Smooth muscle cell (in vitro differentiated cells): ENCODE results near the gene UQCC3. TPM values are rescaled to one million over a fixed set of nuclear protein-coding genes. Genes with fewer than 3 reads are reported as not detected.
A peak's percentile ranks its signal among the peaks of the same experiment; 100 is the strongest.

Experiments used
- DNase-seq: peaks from one replicate; lab custom pipeline; 2025; ENCODE audit not compliant: unreplicated experiment; lab: John Stamatoyannopoulos, UW
- H2AFZ ChIP-seq: fragments of 200-600 bp; sonication (generic); 2 replicates; pipeline ENCODE4 v1.6.0; 2016; ENCODE audit warnings: antibody characterized with exemption, low read depth, mild to moderate bottlenecking
- H3F3A ChIP-seq: fragments of 200-600 bp; sonication (generic); 2 replicates; pipeline ENCODE4 v1.6.0; 2017; ENCODE audit warnings: antibody characterized with exemption, low read depth
- H3K27ac ChIP-seq: fragments of 200-600 bp; sonication (generic); 2 replicates; pipeline ENCODE4 v1.5.1; 2016; ENCODE audit warnings: low read depth, mild to moderate bottlenecking
- H3K27me3 ChIP-seq: fragments of 200-600 bp; sonication (generic); 2 replicates; pipeline ENCODE4 v1.6.1; 2016; ENCODE audit warnings: low read depth, mild to moderate bottlenecking
- H3K36me3 ChIP-seq: fragments of 200-600 bp; sonication (generic); 2 replicates; pipeline ENCODE4 v1.5.1; 2016; ENCODE audit warnings: low read depth
- H3K4me1 ChIP-seq: fragments of 200-600 bp; sonication (generic); 2 replicates; pipeline ENCODE4 v1.5.1; 2016; ENCODE audit warnings: low read depth
- H3K4me2 ChIP-seq: fragments of 200-600 bp; sonication (generic); 2 replicates; pipeline ENCODE4 v1.6.0; 2016; ENCODE audit warnings: mild to moderate bottlenecking
- H3K4me3 ChIP-seq: fragments of 200-600 bp; sonication (generic); 2 replicates; pipeline ENCODE4 v1.5.1; 2016; ENCODE audit warnings: mild to moderate bottlenecking
- H3K79me2 ChIP-seq: fragments of 200-600 bp; sonication (generic); 2 replicates; pipeline ENCODE4 v1.6.0; 2016; ENCODE audit warnings: low read depth, mild to moderate bottlenecking
- H3K9ac ChIP-seq: fragments of 200-600 bp; sonication (generic); 2 replicates; pipeline ENCODE4 v1.6.0; 2016; ENCODE audit warnings: low read depth
- H3K9me3 ChIP-seq: fragments of 200-600 bp; sonication (generic); replicated peaks from 2 replicates; pipeline ENCODE4 v1.5.1; 2016; ENCODE audit warnings: low read depth
- H4K20me1 ChIP-seq: fragments of 200-600 bp; sonication (generic); 2 replicates; pipeline ENCODE4 v1.6.0; 2016; ENCODE audit warnings: low read depth
- WGBS: methylation state at CpG from one replicate; pipeline ENCODE4 v1.1.7; 2016; ENCODE audit warnings: low lambda C conversion rate; 5-methylcytosine and 5-hydroxymethylcytosine counted together
- polyA plus RNA-seq: library from polyadenylated mRNA; unstranded; fragments of >200 nt; fragmentation: Nextera tagmentation; extraction: Ambion mirVana; gene quantifications from 2 replicates; pipeline ENCODE4 v1.2.1, GENCODE V29; 2016
- total RNA-seq: library from RNA; depleted of rRNA; stranded (reverse); fragments of >200 nt; gene quantifications from 2 replicates; pipeline ENCODE4 v1.2.3, GENCODE V29; 2014
- TF ChIP-seq, protein P1 (sequence below): fragments of 200-600 bp; sonication (generic); IDR thresholded peaks from 2 replicates; pipeline ENCODE4 v1.5.1; 2017; ENCODE audit warnings: borderline replicate concordance, mild to moderate bottlenecking, antibody characterized with exemption; ENCODE audit not compliant: insufficient read depth, poor library complexity, severe bottlenecking

UQCC3 gene
- total and polyA plus RNA-seq, 2 experiments from 2014 or later = 7.7 to 14.4 TPM

DNA sequence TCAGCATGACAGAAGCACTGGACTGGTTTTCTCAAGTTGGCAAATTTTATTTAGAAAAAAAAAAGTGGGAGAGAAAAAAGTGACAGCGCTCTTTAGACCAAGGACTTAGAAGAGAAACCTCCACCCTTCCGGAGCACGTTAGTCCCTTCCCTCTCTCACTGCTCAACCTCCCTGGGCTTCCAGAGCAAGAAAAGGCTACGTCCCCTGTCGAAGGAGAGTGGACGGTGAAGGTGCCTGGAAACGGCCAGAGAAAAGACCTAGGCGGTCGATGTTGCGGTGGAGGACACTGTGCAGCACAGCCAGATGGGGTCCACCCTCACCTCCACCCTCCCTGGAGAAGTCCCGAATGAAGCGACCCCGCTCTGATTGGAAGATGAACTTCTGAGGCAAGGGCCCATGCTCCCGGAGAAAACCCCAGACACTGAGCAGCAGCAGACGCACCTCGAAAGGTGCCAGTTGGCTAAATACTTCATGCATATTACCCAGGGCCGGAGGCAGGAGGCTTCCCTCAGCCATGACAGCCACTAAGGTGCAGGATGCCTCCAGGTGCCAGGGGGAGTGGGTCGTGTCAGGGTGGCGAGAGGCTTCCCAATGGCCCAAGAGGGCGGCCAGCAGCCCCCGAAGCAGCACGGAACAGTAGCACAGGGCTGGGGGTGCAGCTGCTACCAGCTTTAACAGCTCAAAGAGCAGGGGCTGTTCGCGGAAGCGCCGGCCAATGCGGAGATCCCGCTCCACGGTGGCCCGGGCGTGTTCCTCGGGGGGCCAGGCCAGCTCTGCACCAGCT, 24.5 kb upstream of the UQCC3 start:
- peak overlapping the region; percentile 2 for H3K4me3 ChIP-seq
- peak overlapping the region; percentile 67 for H3K4me2 ChIP-seq
- H3K36me3 ChIP-seq = no peaks in the 10 kb centered on the region
- TF ChIP-seq, protein P1, sequence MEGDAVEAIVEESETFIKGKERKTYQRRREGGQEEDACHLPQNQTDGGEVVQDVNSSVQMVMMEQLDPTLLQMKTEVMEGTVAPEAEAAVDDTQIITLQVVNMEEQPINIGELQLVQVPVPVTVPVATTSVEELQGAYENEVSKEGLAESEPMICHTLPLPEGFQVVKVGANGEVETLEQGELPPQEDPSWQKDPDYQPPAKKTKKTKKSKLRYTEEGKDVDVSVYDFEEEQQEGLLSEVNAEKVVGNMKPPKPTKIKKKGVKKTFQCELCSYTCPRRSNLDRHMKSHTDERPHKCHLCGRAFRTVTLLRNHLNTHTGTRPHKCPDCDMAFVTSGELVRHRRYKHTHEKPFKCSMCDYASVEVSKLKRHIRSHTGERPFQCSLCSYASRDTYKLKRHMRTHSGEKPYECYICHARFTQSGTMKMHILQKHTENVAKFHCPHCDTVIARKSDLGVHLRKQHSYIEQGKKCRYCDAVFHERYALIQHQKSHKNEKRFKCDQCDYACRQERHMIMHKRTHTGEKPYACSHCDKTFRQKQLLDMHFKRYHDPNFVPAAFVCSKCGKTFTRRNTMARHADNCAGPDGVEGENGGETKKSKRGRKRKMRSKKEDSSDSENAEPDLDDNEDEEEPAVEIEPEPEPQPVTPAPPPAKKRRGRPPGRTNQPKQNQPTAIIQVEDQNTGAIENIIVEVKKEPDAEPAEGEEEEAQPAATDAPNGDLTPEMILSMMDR = no peak
- no peaks in the 10 kb centered on the region for H3K9me3 ChIP-seq
- H3K27me3 ChIP-seq = no peaks in the 10 kb centered on the region
- H3K9ac ChIP-seq = no peak overlapping the region
- H4K20me1 ChIP-seq = peaks cover 6% of the 10 kb centered on the region
- H3K4me1 ChIP-seq = no peaks in the 10 kb centered on the region
- WGBS = 76% methylated on average over 32 of the region's 32 CpGs
- DNase-seq = no peak
- peaks cover 51% of the 10 kb centered on the region for H3K79me2 ChIP-seq
- H3F3A ChIP-seq = peaks cover 3% of the 10 kb centered on the region
- H2AFZ ChIP-seq = no peak overlapping the region
- peak overlapping the region; percentile 54 for H3K27ac ChIP-seq

DNA sequence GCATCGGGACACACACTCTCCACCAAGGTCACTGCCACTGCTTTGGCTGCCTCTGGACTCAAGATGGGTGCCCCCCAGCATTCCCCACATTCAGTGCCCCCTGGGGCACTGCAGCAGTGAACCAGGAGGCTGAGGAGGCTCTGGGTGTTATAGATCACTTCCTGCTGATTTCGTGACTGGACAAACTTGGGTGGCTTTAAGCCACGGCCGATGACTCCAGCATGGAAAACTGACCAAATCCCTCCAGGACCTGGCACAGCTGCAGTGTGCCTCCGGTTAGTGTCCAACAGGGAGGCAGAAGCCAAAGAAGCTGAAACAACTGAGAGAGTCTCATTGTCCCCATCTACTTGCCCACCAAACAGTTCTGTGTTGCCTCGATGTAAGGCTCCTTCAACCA, 23.9 kb upstream of the UQCC3 start:
- 95% methylated on average over 6 of the region's 6 CpGs for WGBS
- peak overlapping the region; percentile 54 for H3K27ac ChIP-seq
- peaks cover 51% of the 10 kb centered on the region for H3K79me2 ChIP-seq
- no peak overlapping the region for H3K9ac ChIP-seq
- H3F3A ChIP-seq = peaks cover 3% of the 10 kb centered on the region
- no peak overlapping the region for H3K4me2 ChIP-seq
- no peaks in the 10 kb centered on the region for H3K9me3 ChIP-seq
- H3K4me1 ChIP-seq = peaks cover 3% of the 10 kb centered on the region
- H3K4me3 ChIP-seq = no peak overlapping the region
- no peak overlapping the region for H2AFZ ChIP-seq
- no peaks in the 10 kb centered on the region for H3K27me3 ChIP-seq
- TF ChIP-seq, protein P1 = no peak
- H3K36me3 ChIP-seq = no peaks in the 10 kb centered on the region
- no peak for DNase-seq
- H4K20me1 ChIP-seq = peaks cover 6% of the 10 kb centered on the region

DNA sequence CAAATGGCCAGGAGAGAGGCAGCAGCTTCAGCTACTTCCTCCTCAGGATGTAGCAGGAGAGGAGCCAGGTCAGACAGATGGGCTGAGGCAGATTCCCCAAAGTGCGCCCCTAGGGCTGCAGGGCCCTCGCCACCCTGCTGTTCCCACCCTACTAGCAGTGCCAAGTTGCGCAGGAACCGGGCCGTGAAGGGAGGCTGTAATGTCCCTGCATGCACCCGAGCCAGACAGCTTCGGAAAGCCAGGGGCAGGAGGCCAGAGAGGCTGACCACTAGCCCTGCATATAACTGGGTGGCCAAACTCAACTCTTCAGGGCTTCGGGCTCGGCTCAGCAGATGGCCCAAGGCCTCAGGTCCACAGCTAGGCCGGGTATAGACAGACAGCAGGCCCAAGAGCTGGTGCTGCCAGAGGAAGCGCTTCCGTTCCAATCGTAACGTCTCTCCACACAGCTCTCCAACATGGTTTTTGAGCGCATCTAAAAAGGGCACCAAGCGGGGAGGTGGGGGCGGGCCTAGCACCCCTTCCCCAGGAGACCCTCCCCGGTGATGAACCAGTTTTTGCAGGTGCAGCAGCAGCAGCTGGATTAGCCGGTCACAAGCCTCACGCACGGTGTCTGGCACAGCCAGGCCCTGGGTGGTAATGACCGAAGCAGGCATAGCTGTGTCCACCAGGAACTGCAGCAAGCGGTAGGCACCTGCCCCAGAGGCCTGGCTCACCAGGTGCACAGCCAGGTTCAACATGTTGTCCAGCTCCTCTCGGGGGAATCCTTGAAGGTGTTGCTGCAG, 23.1 kb upstream of the UQCC3 start:
- H3K4me2 ChIP-seq = no peak overlapping the region
- H3K9me3 ChIP-seq = no peaks in the 10 kb centered on the region
- H3K36me3 ChIP-seq = no peaks in the 10 kb centered on the region
- no peaks in the 10 kb centered on the region for H3K27me3 ChIP-seq
- TF ChIP-seq, protein P1 = no peak
- H3K4me3 ChIP-seq = no peak overlapping the region
- peaks cover 48% of the 10 kb centered on the region for H3K79me2 ChIP-seq
- DNase-seq = no peak
- H3F3A ChIP-seq = peaks cover 3% of the 10 kb centered on the region
- no peak overlapping the region for H3K27ac ChIP-seq
- H2AFZ ChIP-seq = no peak overlapping the region
- H4K20me1 ChIP-seq = peaks cover 6% of the 10 kb centered on the region
- no peak overlapping the region for H3K9ac ChIP-seq
- 97% methylated on average over 24 of the region's 24 CpGs for WGBS
- H3K4me1 ChIP-seq = peaks cover 3% of the 10 kb centered on the region
